HG03175 (cell line): Measurements from ENCODE around the gene LDB3.

Experiments used
- ATAC-seq: cut with Tn5 transposase; IDR thresholded peaks from one replicate; pipeline ENCODE4 v1.9.1; 2021; ENCODE audit warnings: mild to moderate bottlenecking, moderate library complexity; ENCODE audit not compliant: unreplicated experiment

The LDB3 gene

DNA sequence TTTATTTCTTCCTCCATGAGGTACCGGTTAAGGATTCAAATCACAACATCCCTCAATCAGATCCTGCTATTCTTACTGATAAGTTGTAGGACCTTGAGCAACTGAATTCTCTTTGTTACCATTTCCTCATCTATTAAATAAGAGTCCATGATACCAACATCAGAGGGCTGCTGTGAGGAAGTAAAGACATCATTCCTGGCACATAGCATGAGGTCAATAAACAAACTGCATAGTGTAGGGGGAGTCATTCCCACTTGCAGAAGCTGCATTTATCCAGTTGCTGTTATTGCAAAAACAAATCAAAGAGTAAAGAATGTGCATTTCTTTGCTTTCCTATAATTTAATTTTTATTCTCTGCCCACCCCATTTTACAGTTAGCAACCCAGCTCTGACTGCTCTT, 36.8 kb downstream of the LDB3 start:
- no peak for ATAC-seq

DNA sequence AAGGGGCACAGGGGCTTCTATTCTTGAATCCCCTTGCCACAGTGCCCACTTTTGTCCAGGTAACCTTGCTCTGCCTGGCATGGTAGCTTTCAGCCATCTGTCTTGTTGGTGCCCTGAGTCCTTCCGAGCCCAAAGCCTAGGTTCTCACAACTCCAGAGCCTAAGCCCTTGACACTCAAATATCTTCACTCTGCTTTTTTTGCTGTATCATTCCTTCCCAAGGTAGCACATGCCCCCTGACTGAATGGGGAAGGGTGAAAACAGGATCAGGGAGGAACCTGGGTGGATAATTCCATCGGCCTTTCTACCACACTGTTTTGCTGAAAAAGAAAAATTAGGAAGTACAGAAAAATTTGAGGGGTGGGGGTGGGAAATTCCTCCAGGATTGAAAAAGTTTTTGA, 37.6 kb downstream of the LDB3 start:
- ATAC-seq = no peak

GRCh38 chr10:86706401-86706841, 38.1 kb downstream of the LDB3 start:
- ATAC-seq = no peak

DNA sequence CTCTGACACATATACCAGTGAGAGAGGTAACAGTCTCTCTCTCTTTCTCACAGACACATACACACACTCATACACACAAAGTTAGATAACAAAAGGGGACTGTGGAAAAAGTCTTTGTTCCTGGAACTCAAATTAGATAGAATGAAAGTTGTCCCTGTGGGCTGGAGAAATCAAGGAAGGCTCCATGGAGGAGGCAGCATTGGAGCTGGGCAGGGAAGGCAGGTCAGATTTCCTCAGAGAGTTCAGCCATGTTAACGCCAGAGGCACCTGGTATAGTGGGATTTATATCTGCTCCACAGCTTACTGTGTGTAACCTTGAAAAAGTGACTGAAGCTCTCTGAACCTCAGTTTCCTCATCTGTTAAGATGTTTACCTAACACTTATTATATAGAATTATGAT, 38.7 kb downstream of the LDB3 start:
- ATAC-seq = no peak

GRCh38 chr10:86707505-86707904, 39.2 kb downstream of the LDB3 start:
- ATAC-seq = no peak

- ATAC-seq = no peak
Observed at GRCh38 chr10:86708068-86708782, 39.9 kb downstream of the LDB3 start.

GRCh38 chr10:86708783-86709380, 40.6 kb downstream of the LDB3 start:
- no peak for ATAC-seq

DNA sequence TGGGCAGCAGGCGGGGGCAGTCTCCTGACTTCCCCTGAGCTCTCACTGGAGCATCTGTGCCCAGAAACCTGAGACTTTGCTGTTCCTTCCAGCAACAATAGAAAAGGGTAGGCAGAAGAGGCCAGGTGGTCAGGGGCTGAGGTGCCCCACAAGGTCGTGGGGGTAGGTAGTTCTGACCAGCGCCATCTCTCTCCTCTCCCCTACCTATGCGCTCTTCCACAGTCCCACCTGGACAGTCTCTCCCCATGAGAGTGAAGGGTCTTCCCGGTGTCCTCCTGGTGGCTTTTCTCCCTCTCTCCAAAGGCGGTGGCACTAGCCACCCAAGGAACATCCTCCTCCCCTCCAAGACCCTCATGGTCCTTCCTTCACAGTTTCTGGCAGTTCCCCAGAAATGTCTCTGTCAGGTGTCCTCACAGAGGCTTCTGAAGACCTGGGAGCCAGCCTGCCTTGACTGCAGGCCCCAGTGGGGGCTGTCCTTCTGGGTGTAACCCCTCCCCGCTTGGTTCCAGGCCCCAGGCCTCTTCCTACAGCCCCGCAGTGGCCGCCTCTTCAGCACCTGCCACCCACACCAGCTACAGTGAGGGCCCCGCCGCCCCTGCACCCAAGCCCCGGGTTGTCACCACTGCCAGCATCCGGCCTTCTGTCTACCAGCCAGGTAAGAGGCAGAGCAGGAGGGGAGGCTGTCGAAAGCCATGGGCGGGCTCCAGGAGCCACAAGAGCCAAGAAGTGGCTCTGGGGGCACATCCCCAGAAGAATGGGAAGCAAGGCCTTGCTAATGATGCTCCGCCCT, 41.3 kb downstream of the LDB3 start:
- no peak for ATAC-seq

DNA sequence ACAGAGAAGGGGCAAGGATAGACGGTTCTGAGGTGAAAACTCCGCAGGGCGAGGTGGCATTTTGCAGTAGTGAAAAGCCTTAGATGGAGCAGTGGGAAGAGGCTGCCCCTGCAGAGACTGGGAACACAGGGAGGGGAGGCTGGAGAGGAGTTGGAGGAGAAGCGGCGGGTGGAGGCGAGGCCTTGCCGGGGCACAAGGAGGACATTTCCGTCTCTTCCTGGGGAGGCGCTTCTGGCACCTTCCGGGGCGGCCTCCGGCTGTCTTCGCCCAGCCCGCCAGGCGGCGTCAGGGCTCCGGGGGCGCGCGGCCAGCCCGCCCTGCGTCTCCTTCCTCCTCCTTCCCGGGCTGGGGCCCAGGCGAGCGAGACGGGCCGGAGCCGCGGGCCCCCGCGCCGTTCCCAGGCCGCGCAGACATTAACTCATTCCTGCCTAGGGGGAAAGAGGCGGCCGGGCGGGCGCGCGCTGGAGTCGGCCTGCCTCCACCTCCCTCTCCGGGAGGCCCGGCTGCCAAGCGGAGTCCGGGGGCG, 42.7 kb downstream of the LDB3 start:
- peak; percentile 85 for ATAC-seq

DNA sequence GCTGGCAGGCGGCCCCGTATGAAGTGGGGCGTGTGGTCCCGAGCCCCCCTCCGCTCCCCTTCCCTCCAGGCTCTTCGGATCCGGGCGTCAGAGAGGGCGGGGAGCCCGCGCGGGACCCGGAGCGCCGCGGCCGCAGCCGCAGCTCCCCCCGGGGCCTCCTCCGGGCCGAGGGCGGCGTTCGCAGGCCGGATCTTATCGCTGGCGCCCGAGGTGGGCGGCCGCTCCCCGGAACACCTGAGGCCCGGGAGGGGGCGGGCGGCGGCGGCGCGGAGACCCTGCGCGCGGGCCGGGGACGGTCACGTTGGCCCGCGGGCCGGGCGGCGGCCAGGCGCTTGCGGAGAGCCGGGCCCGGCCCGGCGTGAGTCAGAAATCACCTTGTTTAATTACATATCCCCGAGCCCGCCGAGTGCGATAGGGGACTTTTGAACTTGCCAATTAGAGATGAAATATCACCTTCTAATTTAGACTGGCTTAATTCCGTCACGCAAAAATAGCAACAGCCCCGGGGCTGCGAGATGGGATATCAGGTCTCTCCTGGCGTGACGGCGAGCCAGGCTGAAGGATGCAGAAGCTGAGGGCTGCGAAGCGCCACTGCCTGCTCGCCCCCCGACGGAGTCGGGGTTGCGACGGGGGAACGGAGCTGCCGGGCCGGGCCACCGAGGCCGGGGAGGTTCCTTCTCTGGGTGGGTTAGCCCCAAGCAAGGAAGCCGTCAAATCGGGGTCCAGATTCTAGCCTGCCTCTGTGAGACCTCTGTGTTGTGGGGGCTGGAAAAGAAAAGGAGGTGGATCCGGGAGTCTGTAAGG, 43.4 kb downstream of the LDB3 start:
- ATAC-seq = peak; percentile 44

- peak; percentile 8 for ATAC-seq
Observed at GRCh38 chr10:86712317-86712707, 44.0 kb downstream of the LDB3 start.

DNA sequence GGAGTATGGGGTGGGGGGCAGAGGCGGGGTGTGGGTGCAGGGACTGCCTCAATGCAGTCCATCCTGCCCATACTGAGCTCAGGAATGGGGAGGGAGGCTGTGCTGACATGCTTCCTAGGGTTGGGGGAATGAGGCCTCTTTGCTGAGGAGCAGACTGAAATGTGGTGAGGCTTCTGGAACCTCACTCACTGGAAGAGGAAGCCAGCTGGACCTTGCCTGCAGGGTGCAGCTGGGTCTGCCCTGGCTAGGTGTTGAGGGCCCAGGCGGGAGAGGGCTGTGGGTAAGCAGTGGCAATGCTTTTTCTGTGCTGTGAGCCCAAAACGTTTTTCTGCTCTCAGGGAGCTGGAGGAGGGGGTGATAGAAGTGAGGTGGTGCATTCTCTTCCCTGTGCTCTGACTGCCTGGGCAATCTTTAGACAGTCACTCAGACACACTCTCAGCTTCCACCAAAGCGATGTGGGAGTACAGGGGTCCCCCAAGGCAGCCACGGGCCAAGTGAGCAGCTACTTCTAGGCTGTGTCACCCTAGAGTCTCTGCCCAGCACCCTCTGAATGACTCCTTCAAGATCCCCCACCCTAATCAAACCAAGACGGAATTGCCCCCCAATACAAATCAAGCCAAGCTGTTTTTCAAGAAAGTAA, 47.0 kb downstream of the LDB3 start:
- no peak for ATAC-seq

DNA sequence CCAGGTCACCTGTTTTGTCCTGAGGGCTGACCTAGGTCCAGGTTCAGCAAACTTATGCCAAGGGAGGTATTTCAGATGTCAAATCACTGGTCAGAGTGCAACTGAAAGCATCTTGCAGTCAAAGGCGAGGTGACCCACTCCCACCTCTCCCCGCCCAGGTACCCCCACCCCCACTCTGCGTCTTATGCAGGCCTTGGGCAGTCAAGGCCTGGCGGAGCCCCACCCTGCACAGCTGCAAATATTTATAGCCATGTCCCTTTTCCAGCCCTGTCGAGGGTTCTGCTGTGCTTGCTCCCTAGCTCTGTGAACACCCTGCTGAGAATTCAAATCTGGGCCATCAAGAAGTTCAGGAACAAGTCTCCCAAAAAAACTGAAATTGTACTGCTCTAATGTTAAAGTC, 47.5 kb downstream of the LDB3 start:
- no peak for ATAC-seq

GRCh38 chr10:86716466-86716865, 48.2 kb downstream of the LDB3 start:
- no peak for ATAC-seq

DNA sequence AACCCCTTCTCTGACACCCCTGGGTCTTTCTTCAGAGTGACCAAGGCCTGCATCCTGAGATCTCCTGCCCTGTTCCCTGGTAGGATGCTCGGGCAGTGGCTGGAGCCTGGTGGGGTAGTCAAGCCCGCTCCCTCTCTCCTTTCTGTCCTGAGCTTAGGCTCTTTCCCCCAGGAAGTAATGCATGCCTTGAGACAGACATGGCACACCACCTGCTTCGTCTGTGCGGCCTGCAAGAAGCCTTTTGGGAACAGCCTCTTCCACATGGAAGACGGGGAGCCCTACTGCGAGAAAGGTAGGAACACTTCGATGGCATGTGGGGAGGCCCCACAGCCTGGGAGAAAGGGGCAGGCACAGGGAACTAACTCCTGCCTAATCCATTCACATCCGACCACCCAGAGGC, 50.2 kb downstream of the LDB3 start:
- ATAC-seq = no peak

DNA sequence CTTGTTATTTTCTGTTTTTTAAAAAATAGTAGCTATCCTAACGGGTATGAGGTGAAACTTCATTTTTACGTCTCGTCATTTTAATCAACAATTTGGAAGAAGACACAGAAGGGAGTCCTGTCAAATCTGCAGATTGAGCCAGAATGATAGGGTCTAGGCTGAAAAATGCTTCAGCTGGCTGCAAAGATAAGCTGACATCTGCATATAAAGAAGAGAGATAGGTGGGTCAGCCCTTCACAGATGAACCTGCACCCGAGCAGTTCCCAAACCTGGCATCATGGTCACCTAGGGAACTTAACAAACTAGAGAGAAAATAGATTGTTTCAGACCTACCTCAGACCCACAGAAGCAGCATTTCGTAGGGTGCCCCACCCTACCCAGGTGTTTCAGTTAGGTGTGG, 52.9 kb downstream of the LDB3 start:
- ATAC-seq = no peak

GRCh38 chr10:86723009-86723408, 54.7 kb downstream of the LDB3 start:
- ATAC-seq = no peak

GRCh38 chr10:86724445-86724844, 56.1 kb downstream of the LDB3 start:
- ATAC-seq = no peak

DNA sequence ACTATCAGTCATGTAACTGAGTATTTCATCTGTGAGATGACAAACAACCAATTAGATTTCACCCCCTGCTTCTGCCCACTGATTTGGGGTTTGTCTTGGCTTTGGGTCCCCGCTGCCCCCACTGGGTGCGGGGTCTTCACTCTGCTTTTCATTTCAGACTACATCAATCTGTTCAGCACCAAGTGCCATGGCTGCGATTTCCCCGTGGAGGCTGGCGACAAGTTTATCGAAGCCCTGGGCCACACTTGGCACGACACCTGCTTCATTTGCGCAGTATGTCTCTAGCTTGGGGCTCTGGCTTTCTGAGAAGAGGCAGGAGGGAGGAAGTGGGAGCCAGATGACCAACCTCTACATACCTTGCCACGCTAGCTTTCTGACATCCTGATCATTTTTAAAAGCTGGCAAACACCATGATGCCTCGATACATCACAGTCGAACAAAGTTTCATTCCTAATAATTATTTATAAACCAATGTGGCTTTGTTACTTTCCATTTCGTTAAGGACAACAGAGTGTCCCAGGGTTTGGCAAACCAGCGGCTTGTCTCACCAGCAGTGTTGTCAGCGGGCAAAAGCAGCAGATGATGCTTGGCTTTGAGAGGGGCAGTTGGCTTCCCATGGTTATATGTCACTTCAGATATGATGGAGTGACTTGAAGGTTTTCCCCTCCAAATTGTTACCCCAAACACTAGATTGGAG, 57.8 kb downstream of the LDB3 start:
- ATAC-seq = no peak

DNA sequence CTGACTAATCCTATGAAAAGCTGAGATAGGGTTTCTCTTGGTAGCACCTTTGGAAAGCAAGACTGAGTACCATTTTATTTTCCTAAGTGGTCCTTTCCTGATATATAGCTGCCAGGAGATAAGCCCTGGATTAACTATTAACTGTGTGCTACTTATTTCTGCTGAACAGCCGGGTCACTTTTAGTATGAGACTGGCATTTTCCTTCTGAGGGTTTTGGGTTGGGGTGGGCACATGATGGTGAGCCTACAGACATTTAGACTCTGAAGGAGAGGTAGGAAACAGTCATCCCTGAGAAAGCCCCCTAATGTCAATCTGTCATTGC, 58.3 kb downstream of the LDB3 start:
- no peak for ATAC-seq
